Measurements from ENCODE around the gene MAOA.
"Not testable (repeated sequence)": the region's sequence is repeated elsewhere in the genome, so short reads cannot be mapped to it uniquely, and the experiment has no call there.

Gene MAOA

GRCh38 chrX:43718546-43718945 lies 62.4 kb downstream of the MAOA start:
- DNase-seq, result no peak

GRCh38 chrX:43718956-43719355 lies 62.9 kb downstream of the MAOA start:
- DNase-seq, result no peak

DNA sequence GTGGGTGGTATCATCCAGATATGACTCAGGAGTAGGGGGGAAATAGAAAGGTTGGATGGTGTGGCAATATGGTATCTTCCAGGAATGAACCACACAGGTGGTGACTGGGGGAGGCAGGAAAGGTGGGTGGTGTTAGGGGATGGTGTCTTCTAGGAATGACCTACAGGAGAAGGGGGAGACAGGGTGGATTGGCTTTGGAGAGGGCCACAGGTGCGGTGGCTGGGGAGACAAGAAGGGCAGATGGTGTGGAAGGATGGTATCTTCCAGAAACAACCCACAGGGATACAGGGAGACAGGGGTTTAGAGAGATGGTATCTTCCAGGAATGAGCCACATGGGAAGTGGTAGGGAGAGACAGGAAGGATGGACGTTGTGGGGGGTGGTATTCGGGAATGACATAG lies 64.0 kb downstream of the MAOA start:
- no peak for DNase-seq

- no peak for DNase-seq
These were observed 64.9 kb downstream of the MAOA start for GRCh38 chrX:43720961-43721360.

DNA sequence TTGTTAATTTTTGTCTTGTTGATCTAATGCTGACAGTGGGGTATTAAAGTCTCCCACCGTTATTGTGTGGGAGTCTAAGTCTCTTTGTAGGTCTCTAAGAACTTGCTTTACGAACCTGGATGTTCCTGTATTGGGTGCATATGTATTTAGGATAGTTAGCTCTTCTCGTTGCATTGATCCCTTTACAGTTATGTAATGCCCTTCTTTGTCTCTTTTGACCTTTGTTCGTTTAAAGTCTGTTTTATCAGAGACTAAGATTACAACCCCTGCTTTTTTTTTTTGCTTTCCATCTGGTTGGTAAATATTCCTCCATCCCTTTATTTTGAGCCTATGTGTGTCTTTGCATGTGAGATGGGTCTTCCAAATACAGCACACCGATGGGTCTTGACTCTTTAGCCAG lies 69.1 kb downstream of the MAOA start:
- not testable (repeated sequence) for DNase-seq

DNA sequence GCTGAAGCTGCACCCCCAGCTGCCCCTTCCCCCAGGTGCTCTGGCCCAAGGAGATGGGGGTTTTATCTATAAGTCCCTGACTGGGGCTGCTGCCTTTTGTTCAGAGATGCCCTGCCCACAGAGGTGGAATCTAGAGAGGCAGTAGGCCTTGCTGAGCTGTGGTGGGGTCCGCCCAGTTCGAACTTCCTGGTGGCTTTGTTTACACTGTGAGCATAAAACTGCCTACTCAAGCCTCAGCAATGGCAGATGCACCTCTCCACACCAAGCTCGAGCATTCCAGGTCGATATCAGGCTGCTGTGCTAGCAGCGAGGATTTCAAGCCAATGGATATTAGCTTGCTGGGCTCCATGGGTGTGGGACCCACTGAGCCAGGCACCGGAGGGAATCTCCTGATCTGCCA lies 71.2 kb downstream of the MAOA start:
- DNase-seq, result not testable (repeated sequence)

GRCh38 chrX:43728002-43728401 lies 71.9 kb downstream of the MAOA start:
- DNase-seq, result no peak

- no peak for DNase-seq
These were observed 72.9 kb downstream of the MAOA start for GRCh38 chrX:43728966-43729365.

- DNase-seq, result no peak
These were observed 75.0 kb downstream of the MAOA start for GRCh38 chrX:43731086-43731485.

DNA sequence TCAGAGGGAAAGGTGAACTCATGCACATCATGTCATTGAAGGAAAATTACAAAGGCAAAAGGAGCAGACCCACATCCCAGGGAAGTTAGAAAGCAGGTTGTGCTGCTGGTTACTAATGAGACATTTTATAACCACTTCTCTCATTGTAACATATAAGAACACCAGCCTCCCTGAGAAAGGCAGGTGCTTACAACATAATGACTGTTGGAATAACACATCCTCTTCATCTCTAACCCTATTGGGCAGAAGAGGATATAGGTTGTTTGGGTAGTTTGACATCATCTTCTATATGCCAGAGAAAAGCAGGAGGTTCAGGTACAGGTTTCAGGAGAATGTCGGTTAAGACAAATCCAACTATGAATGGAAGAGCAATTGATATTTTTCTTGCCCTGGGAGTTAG lies 77.6 kb downstream of the MAOA start:
- no peak for DNase-seq

DNA sequence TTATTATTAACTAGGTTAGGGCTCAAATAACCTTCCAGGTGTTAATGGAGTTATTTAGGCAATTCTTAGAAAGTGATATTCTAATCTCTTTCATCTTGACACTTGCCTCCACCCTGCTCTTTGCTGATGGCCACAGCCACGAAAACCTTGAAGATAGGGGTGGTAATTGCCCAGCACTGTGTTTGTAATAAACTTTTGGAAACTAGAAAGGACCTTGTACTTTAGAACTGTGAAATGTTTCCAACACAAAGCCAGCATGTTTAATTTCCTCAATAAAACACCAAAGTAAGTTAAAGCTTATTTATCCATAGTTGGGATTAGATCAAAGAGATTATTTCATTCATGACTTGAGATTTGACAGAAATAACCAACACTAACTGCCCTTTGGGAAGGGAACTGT lies 78.3 kb downstream of the MAOA start:
- DNase-seq, result no peak

DNA sequence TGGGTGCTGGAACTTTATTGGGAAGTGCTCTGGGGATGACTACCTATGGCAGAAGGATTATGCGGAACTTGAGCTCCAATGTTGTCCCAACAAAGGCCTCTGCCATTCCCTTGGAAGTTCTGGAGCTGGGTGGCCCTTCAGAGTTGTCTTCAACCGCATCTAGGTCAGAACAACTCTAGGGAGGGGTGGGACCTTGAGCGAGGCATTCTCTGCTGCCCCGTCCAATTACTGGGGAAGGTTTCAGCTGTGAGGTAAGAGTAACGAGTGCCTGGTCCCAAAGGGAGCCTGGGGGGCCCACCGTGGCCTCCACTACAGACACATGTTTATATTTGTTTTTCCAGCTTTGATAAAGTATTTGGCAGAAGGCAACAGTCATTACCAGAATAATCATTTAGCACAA lies 79.4 kb downstream of the MAOA start:
- DNase-seq, result no peak

DNA sequence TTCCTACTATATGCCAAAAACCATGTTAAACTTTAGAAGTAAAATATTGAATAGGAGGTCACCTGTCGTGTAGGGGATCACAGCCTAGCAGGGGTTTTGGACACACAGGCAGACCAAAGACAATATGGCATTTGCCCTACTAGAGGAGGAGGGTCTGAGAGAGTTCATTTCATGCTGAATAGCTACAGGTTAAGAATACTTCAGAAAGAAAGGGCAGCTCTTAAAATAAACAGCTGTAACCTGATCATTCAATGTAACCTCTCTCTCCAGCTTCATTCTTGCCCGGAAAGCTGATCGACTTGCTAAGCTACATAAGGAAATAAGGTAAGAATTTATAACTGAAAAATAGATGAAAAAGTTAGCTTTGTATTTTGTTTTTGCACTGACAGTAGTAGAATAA lies 79.9 kb downstream of the MAOA start:
- DNase-seq, result no peak

DNA sequence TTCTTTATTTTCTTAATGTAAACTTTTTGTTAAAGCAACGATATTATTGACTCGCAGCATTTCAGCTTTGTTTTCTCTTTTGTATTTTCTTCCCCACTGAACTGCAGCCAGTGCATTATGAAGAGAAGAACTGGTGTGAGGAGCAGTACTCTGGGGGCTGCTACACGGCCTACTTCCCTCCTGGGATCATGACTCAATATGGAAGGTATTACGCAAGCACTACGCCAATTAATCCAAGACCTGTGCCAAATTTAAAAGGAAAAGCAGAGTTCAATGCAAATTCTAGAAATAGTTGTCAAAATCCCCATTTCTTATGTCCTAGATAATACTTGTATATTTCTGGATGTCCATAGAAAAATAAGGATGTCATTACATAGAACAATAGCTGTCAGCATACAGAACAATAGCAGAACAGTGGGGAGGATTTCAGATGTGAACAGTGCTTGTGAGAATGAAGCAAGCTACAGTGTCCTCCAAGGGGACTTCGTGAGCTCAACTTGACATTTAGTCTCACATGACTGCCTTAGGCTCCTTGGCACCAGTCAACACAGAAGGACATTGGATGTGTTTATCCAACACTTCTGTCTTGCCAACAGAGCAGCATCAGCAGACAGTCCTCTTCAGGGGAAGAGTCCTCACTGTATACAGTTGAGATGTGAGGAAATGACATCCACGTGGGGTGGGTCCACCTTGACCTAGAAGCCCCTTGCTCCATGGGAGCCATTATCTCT lies 85.9 kb downstream of the MAOA start:
- no peak for DNase-seq

DNA sequence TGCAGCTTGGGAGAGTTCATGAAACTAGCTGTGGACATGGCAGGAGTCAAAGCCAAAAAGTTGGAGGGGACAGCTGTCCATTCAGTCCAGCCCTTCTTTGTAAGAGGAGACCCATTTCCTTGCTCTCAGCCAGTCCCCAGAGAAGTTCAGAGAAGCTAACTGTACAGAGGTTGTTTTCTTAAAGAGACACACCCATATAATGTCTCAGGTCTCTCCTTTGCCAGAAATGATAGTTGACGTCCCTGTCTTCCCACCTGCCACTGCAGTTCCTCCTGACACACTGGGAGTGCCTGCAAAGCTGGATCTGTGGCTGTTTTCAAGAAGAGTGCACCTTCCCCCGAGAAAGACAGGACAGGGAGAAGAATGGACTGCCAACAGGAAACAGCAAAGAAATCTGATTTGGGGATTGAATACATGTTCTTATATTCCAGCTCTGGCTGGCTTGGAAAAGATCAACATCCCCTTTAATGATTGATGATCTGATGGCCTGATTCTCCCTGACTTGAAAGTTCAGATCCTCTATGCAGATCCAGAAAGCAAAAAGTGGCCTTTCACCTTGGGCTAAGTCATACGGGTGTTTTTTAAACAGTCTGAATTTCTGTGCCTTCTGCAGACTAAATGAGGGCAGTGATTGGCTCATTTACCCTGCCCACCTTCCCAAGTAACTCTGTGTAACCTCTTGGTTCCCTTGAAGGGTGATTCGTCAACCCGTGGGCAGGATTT lies 87.2 kb downstream of the MAOA start:
- DNase-seq, result no peak

DNA sequence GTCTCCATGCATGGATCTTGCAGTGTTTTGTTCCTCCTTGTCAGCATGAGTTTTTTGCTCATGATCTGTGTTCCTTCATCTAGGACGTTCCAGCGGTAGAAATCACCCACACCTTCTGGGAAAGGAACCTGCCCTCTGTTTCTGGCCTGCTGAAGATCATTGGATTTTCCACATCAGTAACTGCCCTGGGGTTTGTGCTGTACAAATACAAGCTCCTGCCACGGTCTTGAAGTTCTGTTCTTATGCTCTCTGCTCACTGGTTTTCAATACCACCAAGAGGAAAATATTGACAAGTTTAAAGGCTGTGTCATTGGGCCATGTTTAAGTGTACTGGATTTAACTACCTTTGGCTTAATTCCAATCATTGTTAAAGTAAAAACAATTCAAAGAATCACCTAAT lies 88.2 kb downstream of the MAOA start:
- no peak for DNase-seq

- no peak for DNase-seq
These were observed 90.0 kb downstream of the MAOA start for GRCh38 chrX:43745938-43746721.

- no peak for DNase-seq
These were observed 91.4 kb downstream of the MAOA start for GRCh38 chrX:43747476-43747875.

GRCh38 chrX:43750248-43750676 lies 94.2 kb downstream of the MAOA start:
- peak; percentile 61 for DNase-seq

DNA sequence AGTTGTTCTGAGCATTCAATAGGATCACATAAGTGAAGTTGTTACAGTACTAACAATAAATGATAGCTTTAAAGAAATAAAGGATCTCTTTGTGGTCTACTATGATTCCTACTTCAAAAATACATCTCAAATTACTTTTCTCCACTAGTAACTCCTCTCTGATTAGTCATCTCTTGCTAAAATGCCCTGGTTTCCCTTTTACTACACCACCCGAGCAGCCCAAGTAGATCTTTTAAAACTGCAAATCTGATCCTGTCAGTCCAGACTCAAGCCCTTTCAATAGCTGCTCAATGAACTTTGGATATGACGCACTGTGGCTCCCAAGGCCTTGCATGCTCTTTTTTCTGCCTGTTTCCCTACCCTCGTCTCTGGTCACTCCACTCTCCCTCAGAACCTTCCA lies 97.5 kb downstream of the MAOA start:
- no peak for DNase-seq

DNA sequence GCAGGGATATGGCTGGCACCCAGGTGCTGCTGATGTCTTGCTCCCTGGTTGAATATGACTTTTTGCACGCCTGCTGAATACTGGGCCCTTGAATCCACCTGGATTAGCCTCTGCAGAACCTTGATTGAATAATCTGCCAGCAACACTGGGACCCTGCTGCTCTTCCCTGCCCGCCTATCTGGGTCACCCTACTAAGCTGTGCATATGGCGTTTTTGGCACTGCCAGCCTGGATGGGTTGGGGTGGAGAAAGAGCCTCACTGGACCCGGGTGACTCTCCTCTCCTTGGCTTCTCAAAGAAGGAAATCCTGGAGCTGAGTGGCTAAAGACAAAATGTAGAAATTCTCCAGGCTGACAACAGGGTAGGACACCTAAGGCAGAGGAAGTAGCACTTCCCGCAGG lies 100.0 kb downstream of the MAOA start:
- DNase-seq, result no peak

GRCh38 chrX:43758044-43758443 lies 101.9 kb downstream of the MAOA start:
- DNase-seq, result no peak

DNA sequence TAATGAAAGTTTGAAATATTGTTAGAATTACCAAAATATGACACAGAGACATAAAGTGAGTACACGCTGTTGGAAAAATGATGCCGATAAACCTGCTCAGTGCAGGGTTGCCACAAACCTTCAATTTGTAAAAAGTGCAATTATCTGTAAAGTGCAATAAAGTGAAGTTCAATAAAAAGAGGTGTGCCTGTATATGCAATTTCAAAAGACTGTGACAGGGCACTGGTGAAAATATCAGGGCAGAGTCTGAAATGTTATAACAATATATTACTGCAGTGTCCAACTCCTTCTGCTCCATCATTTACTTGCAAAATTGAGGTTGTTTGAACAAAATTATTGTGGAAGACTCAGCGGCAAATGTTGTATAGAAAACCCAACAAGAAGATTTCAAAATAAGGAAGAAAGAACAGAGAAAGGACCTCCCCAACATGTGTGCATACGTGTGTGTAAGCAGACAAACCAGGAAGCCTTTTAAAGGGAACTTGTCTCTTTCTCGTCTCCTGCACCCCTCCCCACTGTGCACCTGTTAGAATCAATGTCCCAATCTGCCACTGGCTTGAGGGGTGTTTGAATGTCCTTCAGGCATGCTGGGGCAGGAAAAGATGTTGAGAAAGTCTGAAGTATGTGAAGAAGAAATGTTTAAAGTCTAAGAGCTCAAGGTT lies 130.0 kb downstream of the MAOA start:
- no peak for DNase-seq

Measured in CD4-positive, alpha-beta T cell treated with Interleukin-10 for 1 hour (primary cell).